Fibroblast of lung (primary cell): ENCODE data around the gene FAM78B. TPM values are rescaled to one million over a fixed set of nuclear protein-coding genes. Genes with fewer than 3 reads are reported as not detected.

Source experiments
- DNase-seq, 2 donors: peaks; one replicate each; pipeline versions ENCODE4 v3.0.0 to v3.0.0-alpha.2; 2010; ENCODE audit warnings: low read depth in 2 of 2
- H2AFZ ChIP-seq: 2 replicates; pipeline ENCODE4 v1.5.1; 2012; ENCODE audit warnings: low read length, control low read depth, inconsistent platforms
- H3K27ac ChIP-seq: 2 replicates; pipeline ENCODE4 v1.5.1; 2011; ENCODE audit warnings: low read length, control low read depth; ENCODE audit not compliant: insufficient read depth
- H3K27me3 ChIP-seq: 2 replicates; pipeline ENCODE4 v1.5.1; 2011; ENCODE audit warnings: mild to moderate bottlenecking, low read length; ENCODE audit not compliant: control insufficient read depth, insufficient read depth
- H3K36me3 ChIP-seq: 2 replicates; pipeline ENCODE4 v1.5.1; 2011; ENCODE audit warnings: low read length; ENCODE audit not compliant: control insufficient read depth, insufficient read depth
- H3K4me1 ChIP-seq: 2 replicates; pipeline ENCODE4 v1.5.1; 2011; ENCODE audit warnings: low read length; ENCODE audit not compliant: control insufficient read depth, insufficient read depth; ENCODE audit errors: extremely low read depth
- H3K4me2 ChIP-seq: 2 replicates; pipeline ENCODE4 v1.5.1; 2011; ENCODE audit warnings: low read length, control low read depth; ENCODE audit not compliant: insufficient read depth; ENCODE audit errors: extremely low read depth
- H3K4me3 ChIP-seq, 4 experiments: fragments of 200-600 bp in 1 of 4; sonication (generic) in 1 of 4; replicated peaks in 1 of 4; 2 replicates each; pipeline ENCODE4 v1.5.1; 2011 to 2016; ENCODE audit warnings: low read length in 4 of 4, low read depth in 3 of 4, mild to moderate bottlenecking in 3 of 4, control low read depth in 2 of 4, inconsistent platforms in 1 of 4, mixed read lengths in 1 of 4; ENCODE audit not compliant: insufficient read depth in 1 of 4; ENCODE audit errors: control extremely low read depth in 1 of 4
- H3K79me2 ChIP-seq: 2 replicates; pipeline ENCODE4 v1.5.1; 2012; ENCODE audit warnings: mild to moderate bottlenecking, low read length, inconsistent platforms; ENCODE audit not compliant: control insufficient read depth, insufficient read depth
- H3K9ac ChIP-seq: 2 replicates; pipeline ENCODE4 v1.5.1; 2011; ENCODE audit warnings: mild to moderate bottlenecking, low read length, control low read depth; ENCODE audit not compliant: insufficient read depth
- H3K9me3 ChIP-seq: 2 replicates; pipeline ENCODE4 v1.5.1; 2012; ENCODE audit warnings: low read depth, low read length; ENCODE audit not compliant: control insufficient read depth, insufficient read depth
- H4K20me1 ChIP-seq: 2 replicates; pipeline ENCODE4 v1.5.1; 2011; ENCODE audit warnings: low read length; ENCODE audit not compliant: control insufficient read depth, insufficient read depth; ENCODE audit errors: extremely low read depth
- EZH2 ChIP-seq: IDR thresholded peaks from 2 replicates; pipeline ENCODE4 v1.5.1; 2012; ENCODE audit warnings: low read length, control low read depth, mild to moderate bottlenecking; ENCODE audit errors: missing control alignments
- polyA plus RNA-seq, 2 donors: library from polyadenylated mRNA; depleted of rRNA in 1 of 2; stranded (reverse) in 1 of 2; unstranded in 1 of 2; fragments of >200 nt; gene quantifications; 2 replicates each; pipeline ENCODE4 v1.2.1, GENCODE V29; 2011 to 2012; ENCODE audit warnings: missing spikeins in 1 of 2
- total RNA-seq: library from RNA; depleted of rRNA; stranded (reverse); fragments of >200 nt; gene quantifications from 2 replicates; pipeline ENCODE4 v1.2.1, GENCODE V29; 2014
- TF ChIP-seq, protein P1 (sequence below), 2 donors: IDR thresholded peaks in 1 of 2; conservative IDR thresholded peaks in 1 of 2; 1 replicate in 1 of 2; 2 replicates in 1 of 2; pipeline ENCODE4 v1.5.1; 2011 to 2012; ENCODE audit warnings: low read length in 2 of 2, control low read depth in 1 of 2, inconsistent platforms in 1 of 2, low read depth in 1 of 2, mild to moderate bottlenecking in 1 of 2

Gene FAM78B
- total and polyA plus RNA-seq, 2 donors (not counting 1 experiment from before 2014, with no cell fraction given): 0.15 to 0.33 TPM

DNA sequence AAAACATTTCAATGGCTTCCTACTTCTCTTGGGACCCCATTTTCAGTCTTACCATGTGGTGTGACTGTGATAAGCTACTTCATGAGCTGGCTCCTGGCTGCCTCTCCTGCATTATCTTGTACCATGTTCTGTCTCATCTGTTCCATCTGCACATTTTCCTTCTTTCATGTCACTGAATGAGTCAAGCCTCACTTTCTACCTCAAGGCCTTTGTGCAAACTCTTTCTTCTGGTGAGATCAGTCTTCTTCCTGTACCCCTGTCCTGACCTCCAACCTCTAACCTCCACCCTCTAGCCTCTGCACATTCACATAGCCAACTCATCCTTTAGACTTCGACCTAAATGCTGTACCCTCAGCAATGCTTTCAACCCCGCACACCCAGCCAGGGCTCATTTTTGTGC, 9.6 kb upstream of the FAM78B start:
- H3K79me2 ChIP-seq: no peaks in the 10 kb centered on the region
- H3K36me3 ChIP-seq: no peaks in the 10 kb centered on the region
- no peaks in the 10 kb centered on the region for H4K20me1 ChIP-seq
- no peak for DNase-seq
- no peaks in the 10 kb centered on the region for H3K9me3 ChIP-seq
- H3K4me3 ChIP-seq: no peak overlapping the region
- H3K4me1 ChIP-seq: no peaks in the 10 kb centered on the region
- H2AFZ ChIP-seq: no peak overlapping the region
- no peaks in the 10 kb centered on the region for H3K27me3 ChIP-seq
- no peak overlapping the region for H3K9ac ChIP-seq
- no peak overlapping the region for H3K4me2 ChIP-seq
- no peak for TF ChIP-seq EZH2
- TF ChIP-seq, protein P1, sequence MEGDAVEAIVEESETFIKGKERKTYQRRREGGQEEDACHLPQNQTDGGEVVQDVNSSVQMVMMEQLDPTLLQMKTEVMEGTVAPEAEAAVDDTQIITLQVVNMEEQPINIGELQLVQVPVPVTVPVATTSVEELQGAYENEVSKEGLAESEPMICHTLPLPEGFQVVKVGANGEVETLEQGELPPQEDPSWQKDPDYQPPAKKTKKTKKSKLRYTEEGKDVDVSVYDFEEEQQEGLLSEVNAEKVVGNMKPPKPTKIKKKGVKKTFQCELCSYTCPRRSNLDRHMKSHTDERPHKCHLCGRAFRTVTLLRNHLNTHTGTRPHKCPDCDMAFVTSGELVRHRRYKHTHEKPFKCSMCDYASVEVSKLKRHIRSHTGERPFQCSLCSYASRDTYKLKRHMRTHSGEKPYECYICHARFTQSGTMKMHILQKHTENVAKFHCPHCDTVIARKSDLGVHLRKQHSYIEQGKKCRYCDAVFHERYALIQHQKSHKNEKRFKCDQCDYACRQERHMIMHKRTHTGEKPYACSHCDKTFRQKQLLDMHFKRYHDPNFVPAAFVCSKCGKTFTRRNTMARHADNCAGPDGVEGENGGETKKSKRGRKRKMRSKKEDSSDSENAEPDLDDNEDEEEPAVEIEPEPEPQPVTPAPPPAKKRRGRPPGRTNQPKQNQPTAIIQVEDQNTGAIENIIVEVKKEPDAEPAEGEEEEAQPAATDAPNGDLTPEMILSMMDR (conservative IDR thresholded peaks at IDR 0.05 in 1 of 2, IDR thresholded peaks at IDR 0.05 in 1 of 2; ENCODE audit: low read depth in 1 of 2, low read length in 2 of 2): no peak
- H3K27ac ChIP-seq: no peak overlapping the region

DNA sequence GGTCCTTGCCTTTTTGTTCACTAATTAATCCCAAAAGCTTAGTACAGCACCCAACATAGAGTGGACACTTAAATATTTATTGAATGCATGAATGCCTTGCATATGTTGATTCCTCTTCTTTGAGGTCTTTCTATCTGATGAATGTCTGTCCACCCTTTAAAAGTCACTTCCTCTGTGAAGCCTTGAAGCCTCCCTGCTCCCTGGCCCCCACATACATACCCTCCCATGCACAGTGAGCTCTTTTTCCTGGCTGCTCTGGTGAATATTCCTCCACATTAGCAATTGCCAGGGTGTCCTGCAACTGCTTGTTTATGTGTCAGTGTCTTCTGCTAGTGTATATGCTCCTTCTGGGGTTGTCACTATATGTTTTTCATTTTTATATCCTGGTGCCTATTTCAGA, 8.2 kb upstream of the FAM78B start:
- H2AFZ ChIP-seq: no peak overlapping the region
- H3K36me3 ChIP-seq: no peaks in the 10 kb centered on the region

DNA sequence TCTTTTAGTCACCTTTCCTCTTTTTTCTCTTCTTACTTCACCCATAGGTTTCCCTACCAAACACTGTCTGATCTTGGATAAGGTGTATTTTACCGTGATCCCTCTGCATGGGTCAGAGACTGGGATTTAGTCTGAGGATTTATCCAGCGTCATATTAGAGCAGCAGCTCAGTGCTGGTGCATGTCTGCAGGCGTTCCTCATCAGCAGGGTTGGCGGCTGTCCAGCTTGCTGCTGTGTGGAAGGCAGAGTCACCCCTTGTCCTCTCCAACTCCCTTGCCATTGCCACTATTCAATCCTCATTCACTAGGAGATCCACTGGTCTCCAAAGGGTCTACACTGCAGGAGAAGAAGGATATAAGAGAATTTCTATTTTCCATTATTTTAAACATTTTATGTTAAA, 7.3 kb upstream of the FAM78B start:
- Histone ChIP-seq H4K20me1 (no peaks in the 10 kb centered on the region), H3K36me3 (no peaks in the 10 kb centered on the region), H3K9me3 (no peaks in the 10 kb centered on the region), H2AFZ (no peak overlapping the region), H3K79me2 (no peaks in the 10 kb centered on the region), H3K9ac (no peak overlapping the region), H3K4me1 (no peaks in the 10 kb centered on the region), H3K27ac (no peak overlapping the region), H3K4me3 (no peak overlapping the region), H3K4me2 (no peak overlapping the region), H3K27me3 (no peaks in the 10 kb centered on the region)
- TF ChIP-seq EZH2: no peak
- TF ChIP-seq, protein P1 (conservative IDR thresholded peaks at IDR 0.05 in 1 of 2, IDR thresholded peaks at IDR 0.05 in 1 of 2; ENCODE audit: low read depth in 1 of 2, low read length in 2 of 2): no peak
- DNase-seq: peak in 1 of 2 donors; percentile 50

More for the DNA sequence above, 8.2 kb upstream of the FAM78B start:
- Histone ChIP-seq H3K27me3 (no peaks in the 10 kb centered on the region), H3K4me2 (no peak overlapping the region), H3K9ac (no peak overlapping the region), H3K9me3 (no peaks in the 10 kb centered on the region), H4K20me1 (no peaks in the 10 kb centered on the region), H3K4me3 (no peak overlapping the region), H3K4me1 (no peaks in the 10 kb centered on the region), H3K27ac (no peak overlapping the region), H3K79me2 (no peaks in the 10 kb centered on the region)
- no peak for TF ChIP-seq EZH2
- TF ChIP-seq, protein P1 (conservative IDR thresholded peaks at IDR 0.05 in 1 of 2, IDR thresholded peaks at IDR 0.05 in 1 of 2; ENCODE audit: low read depth in 1 of 2, low read length in 2 of 2): no peak
- DNase-seq: no peak
